K562 (cell line): ENCODE results near the gene TMEM176B. TPM values are rescaled to one million over a fixed set of nuclear protein-coding genes. Genes with fewer than 3 reads are reported as not detected.

ENCODE experiments used
- ATAC-seq: fragments of 200-7000 bp; cut with Tn5 transposase; 3 replicates; pipeline ENCODE4 v1.9.1; 2020; ENCODE audit warnings: moderate library complexity
- BruUV-seq: library from RNA; stranded (reverse); fragments of 400-500 nt; replicated peaks from 2 replicates; lab custom pipeline; 2021; lab: Mats Ljungman, UMichigan
- CTCF ChIA-PET: fragments of 300-600 bp; formaldehyde crosslinking; extraction: SDS; loops from one replicate; lab custom pipeline; 2021; ENCODE audit warnings: low intra/inter-chr PET ratio; lab: Yijun Ruan, JAX
- POLR2A ChIA-PET: fragments of 300-600, 350-650 bp; sonication (Branson Sonifier 250); formaldehyde crosslinking; extraction: SDS; loops from one replicate; lab custom pipeline; 2021; ENCODE audit warnings: antibody characterized with exemption, inconsistent platforms; lab: Yijun Ruan, JAX
- DNase-seq, 4 experiments: peaks; one replicate each; pipeline versions ENCODE4 v3.0.0 to v3.0.0-alpha.2; 2011 to 2018; ENCODE audit warnings: low spot score in 3 of 4, mixed read lengths in 3 of 4; ENCODE audit errors: extremely low read depth in 1 of 4
- FAIRE-seq: peaks from 2 replicates; lab custom pipeline; 2011; peaks lifted over from hg19 to GRCh38; lab: Jason Lieb, UNC
- H2AFZ ChIP-seq: 2 replicates; pipeline ENCODE4 v1.6.0; 2011; ENCODE audit warnings: low read depth, low read length, control low read depth, inconsistent platforms
- H3K27ac ChIP-seq: fragments of 200-600 bp; 3 replicates; pipeline ENCODE4 v1.8.0; 2011; ENCODE audit warnings: low read depth, mild to moderate bottlenecking, control low read depth, inconsistent platforms, low read length, moderate library complexity, mixed read lengths; ENCODE audit errors: extremely low read depth
- H3K27me3 ChIP-seq, 2 experiments: fragments of 300-600 bp in 1 of 2; 2 replicates in 1 of 2; 3 replicates in 1 of 2; pipeline versions ENCODE4 v1.6.0 to v1.8.0; 2011; ENCODE audit warnings: inconsistent platforms in 2 of 2, low read length in 2 of 2, mild to moderate bottlenecking in 1 of 2, mixed read lengths in 1 of 2, moderate library complexity in 1 of 2; ENCODE audit not compliant: control insufficient read depth in 2 of 2, insufficient read depth in 2 of 2
- H3K36me3 ChIP-seq: fragments of 300-600 bp; 3 replicates; pipeline ENCODE4 v1.8.0; 2011; ENCODE audit warnings: mild to moderate bottlenecking, low read length, inconsistent platforms; ENCODE audit not compliant: control insufficient read depth, insufficient read depth
- H3K4me1 ChIP-seq, 2 experiments: fragments of 200-600 bp in 1 of 2; replicated peaks in 1 of 2; 2 replicates in 1 of 2; 3 replicates in 1 of 2; pipeline versions ENCODE4 v1.5.1 to v1.8.0; 2011; ENCODE audit warnings: inconsistent platforms in 2 of 2, low read length in 2 of 2, mild to moderate bottlenecking in 1 of 2, mixed read lengths in 1 of 2, moderate library complexity in 1 of 2; ENCODE audit not compliant: control insufficient read depth in 2 of 2, insufficient read depth in 2 of 2
- H3K4me2 ChIP-seq: 2 replicates; pipeline ENCODE4 v1.6.1; 2011; ENCODE audit warnings: low read length, control low read depth, inconsistent platforms, mixed read lengths; ENCODE audit not compliant: insufficient read depth
- H3K4me3 ChIP-seq: fragments of 200-600 bp; sonication (generic), shearing (Covaris generic); 2 replicates; pipeline ENCODE4 v1.5.1; 2016; ENCODE audit warnings: control low read depth, inconsistent platforms
- H3K79me2 ChIP-seq: fragments of 200-600 bp; 3 replicates; pipeline ENCODE4 v1.8.0; 2011; ENCODE audit warnings: low read length, inconsistent platforms; ENCODE audit not compliant: control insufficient read depth, insufficient read depth
- H3K9ac ChIP-seq, 2 experiments: 2 replicates each; pipeline versions ENCODE4 v1.6.0 to v1.6.1; 2011; ENCODE audit warnings: low read depth in 2 of 2, low read length in 2 of 2, control low read depth in 1 of 2, inconsistent platforms in 1 of 2, mild to moderate bottlenecking in 1 of 2, mixed read lengths in 1 of 2; ENCODE audit not compliant: insufficient read depth in 1 of 2
- H3K9me1 ChIP-seq: one replicate; pipeline ENCODE4 v1.6.0; 2011; ENCODE audit warnings: inconsistent platforms, mild to moderate bottlenecking, low read length, moderate library complexity; ENCODE audit not compliant: control insufficient read depth, insufficient read depth
- H3K9me3 ChIP-seq: replicated peaks from 2 replicates; pipeline ENCODE4 v1.5.1; 2011; ENCODE audit warnings: low read depth, low read length, inconsistent platforms; ENCODE audit not compliant: control insufficient read depth, insufficient read depth
- H4K20me1 ChIP-seq: replicated peaks from 2 replicates; pipeline ENCODE4 v1.6.1; 2011; ENCODE audit warnings: low read length, inconsistent platforms, mixed read lengths; ENCODE audit not compliant: control insufficient read depth, insufficient read depth
- WGBS: fragments of 100-300 bp; shearing (Covaris generic); methylation state at CpG from one replicate; pipeline ENCODE4 v1.1.6; 2016; ENCODE audit warnings: low coverage, mixed read lengths; ENCODE audit not compliant: insufficient coverage; ENCODE audit errors: missing lambda C conversion rate; 5-methylcytosine and 5-hydroxymethylcytosine counted together
- in situ Hi-C: fragments of 300-500 bp; cut with MboI; formaldehyde crosslinking; loops from 4 replicates; pipeline ENCODE4 v1.15.0; 2018; ENCODE audit warnings: inconsistent platforms, mixed read lengths
- intact Hi-C: fragments of 100-400 bp; cut with micrococcal nuclease; formaldehyde crosslinking; loops from 2 replicates; pipeline ENCODE4 v1.14.2; 2022
- polyA plus RNA-seq, 8 experiments: library from polyadenylated mRNA; depleted of rRNA in 4 of 8; stranded (reverse) in 5 of 8; unstranded in 3 of 8; fragments of >200 nt; fragmentation: Nextera tagmentation in 2 of 8; fragmentation: Illumina TruSeq in 1 of 8; extraction: Ambion mirVana in 2 of 8; extraction: Trizol in 1 of 8; gene quantifications; 2 replicates each; pipeline versions ENCODE4 v1.2.1 to v1.2.3, GENCODE V29; 2011 to 2014; ENCODE audit warnings: inconsistent platforms in 1 of 8, missing spikeins in 1 of 8
- total RNA-seq, 7 experiments: library from RNA; depleted of rRNA in 6 of 7; stranded (reverse); fragments of >200 nt in 6 of 7; fragmentation: Illumina TruSeq in 2 of 7; extraction: Trizol in 2 of 7; gene quantifications; 2 replicates each; pipeline versions ENCODE4 v1.2.1 to v1.2.3, GENCODE V29; 2011 to 2021; ENCODE audit warnings: low replicate concordance in 1 of 7
- TF ChIP-seq, protein P1 (sequence below), 2 experiments: IDR thresholded peaks; 2 replicates each; pipeline ENCODE4 v1.6.1; 2011; ENCODE audit warnings: borderline replicate concordance in 1 of 2, control low read depth in 1 of 2, low read depth in 1 of 2, low read length in 1 of 2, mild to moderate bottlenecking in 1 of 2, mixed read lengths in 1 of 2, moderate library complexity in 1 of 2; ENCODE audit not compliant: insufficient read depth in 1 of 2, insufficient read length in 1 of 2, poor library complexity in 1 of 2, severe bottlenecking in 1 of 2; ENCODE audit errors: extremely low read depth in 1 of 2
- TF ChIP-seq, protein P2 (sequence below): sonication (generic); formaldehyde crosslinking; IDR thresholded peaks from 2 replicates; pipeline ENCODE4 v1.8.0; 2022; ENCODE audit warnings: missing genetic modification reagents, mild to moderate bottlenecking, borderline replicate concordance

The TMEM176B gene
- total and polyA plus RNA-seq, 9 of the 15 experiments (the other 6 are each of a cell fraction or from before 2014, with no cell fraction given): 0.19 to 0.60 TPM; not detected in 7

DNA sequence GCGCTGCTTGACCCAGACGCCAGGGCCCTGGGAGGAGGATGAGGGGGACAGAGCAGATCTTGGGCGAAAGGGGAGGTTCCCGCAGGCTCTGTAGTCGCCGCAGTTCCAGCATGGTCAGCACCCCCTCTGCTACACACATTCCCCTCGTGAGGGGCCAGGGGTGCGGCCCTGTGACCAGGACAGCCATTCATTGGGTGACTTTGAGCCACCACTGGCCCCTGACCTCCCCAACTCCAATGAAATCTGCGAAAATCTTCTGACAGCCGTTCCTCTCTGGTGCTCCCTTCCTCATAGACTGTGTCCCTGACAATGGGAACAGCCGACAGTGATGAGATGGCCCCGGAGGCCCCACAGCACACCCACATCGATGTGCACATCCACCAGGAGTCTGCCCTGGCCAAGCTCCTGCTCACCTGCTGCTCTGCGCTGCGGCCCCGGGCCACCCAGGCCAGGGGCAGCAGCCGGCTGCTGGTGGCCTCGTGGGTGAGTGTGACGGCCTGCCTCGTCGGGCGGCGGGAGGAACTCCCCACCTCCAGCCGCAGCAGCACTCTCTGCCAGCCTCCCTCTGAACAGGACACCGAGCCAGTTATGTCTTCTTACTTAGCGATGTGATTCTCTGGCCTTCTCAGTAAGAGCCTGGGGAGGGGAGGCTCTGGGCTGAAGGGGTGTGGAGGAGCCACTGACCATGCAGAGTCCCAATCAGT, 1.2 kb upstream of the TMEM176B start:
- 5% methylated on average over 26 of the region's 26 CpGs for WGBS
- peaks cover 59 to 68% of the 10 kb centered on the region in 2 experiments for H3K27me3 ChIP-seq
- H4K20me1 ChIP-seq: no peaks in the 10 kb centered on the region
- no peak overlapping the region for H2AFZ ChIP-seq
- H3K9ac ChIP-seq: no peak overlapping the region
- no peaks in the 10 kb centered on the region; the same call in 1 of the 2 replicates for H3K9me3 ChIP-seq
- H3K36me3 ChIP-seq: no peaks in the 10 kb centered on the region
- no peak for FAIRE-seq
- H3K4me3 ChIP-seq: no peak overlapping the region
- ATAC-seq: peak; percentile 50
- BruUV-seq: no TSS peak
- no peaks in the 10 kb centered on the region for H3K9me1 ChIP-seq
- intact Hi-C loops: no loop called here
- POLR2A ChIA-PET: no interaction called here
- in situ Hi-C loops: no loop called here
- TF ChIP-seq, protein P1, sequence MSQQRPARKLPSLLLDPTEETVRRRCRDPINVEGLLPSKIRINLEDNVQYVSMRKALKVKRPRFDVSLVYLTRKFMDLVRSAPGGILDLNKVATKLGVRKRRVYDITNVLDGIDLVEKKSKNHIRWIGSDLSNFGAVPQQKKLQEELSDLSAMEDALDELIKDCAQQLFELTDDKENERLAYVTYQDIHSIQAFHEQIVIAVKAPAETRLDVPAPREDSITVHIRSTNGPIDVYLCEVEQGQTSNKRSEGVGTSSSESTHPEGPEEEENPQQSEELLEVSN (IDR thresholded peaks at IDR 0.05; ENCODE audit: borderline replicate concordance in 1 of 2, extremely low read depth in 1 of 2, insufficient read depth in 1 of 2, insufficient read length in 1 of 2, low read depth in 1 of 2, low read length in 1 of 2, poor library complexity in 1 of 2, severe bottlenecking in 1 of 2): peak in 1 of 2 experiments; percentile 9
- TF ChIP-seq, protein P2, sequence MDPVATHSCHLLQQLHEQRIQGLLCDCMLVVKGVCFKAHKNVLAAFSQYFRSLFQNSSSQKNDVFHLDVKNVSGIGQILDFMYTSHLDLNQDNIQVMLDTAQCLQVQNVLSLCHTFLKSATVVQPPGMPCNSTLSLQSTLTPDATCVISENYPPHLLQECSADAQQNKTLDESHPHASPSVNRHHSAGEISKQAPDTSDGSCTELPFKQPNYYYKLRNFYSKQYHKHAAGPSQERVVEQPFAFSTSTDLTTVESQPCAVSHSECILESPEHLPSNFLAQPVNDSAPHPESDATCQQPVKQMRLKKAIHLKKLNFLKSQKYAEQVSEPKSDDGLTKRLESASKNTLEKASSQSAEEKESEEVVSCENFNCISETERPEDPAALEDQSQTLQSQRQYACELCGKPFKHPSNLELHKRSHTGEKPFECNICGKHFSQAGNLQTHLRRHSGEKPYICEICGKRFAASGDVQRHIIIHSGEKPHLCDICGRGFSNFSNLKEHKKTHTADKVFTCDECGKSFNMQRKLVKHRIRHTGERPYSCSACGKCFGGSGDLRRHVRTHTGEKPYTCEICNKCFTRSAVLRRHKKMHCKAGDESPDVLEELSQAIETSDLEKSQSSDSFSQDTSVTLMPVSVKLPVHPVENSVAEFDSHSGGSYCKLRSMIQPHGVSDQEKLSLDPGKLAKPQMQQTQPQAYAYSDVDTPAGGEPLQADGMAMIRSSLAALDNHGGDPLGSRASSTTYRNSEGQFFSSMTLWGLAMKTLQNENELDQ (CRISPR knock-in tag): no peak
- CTCF ChIA-PET: no interaction called here
- no peak overlapping the region for H3K4me2 ChIP-seq
- no peak overlapping the region for H3K27ac ChIP-seq
- peaks cover 0 to 21% of the 10 kb centered on the region in 2 experiments; a peak in 2 of 5 replicates for H3K4me1 ChIP-seq
- DNase-seq: no peak
- no peaks in the 10 kb centered on the region for H3K79me2 ChIP-seq
